HG02870 (cell line): Measurements from ENCODE around the gene SLC44A4.
A peak's percentile ranks its signal among the peaks of the same experiment; 100 is the strongest.
"Not testable (repeated sequence)": the region's sequence is repeated elsewhere in the genome, so short reads cannot be mapped to it uniquely, and the experiment has no call there.

Experiments
- ATAC-seq: cut with Tn5 transposase; IDR thresholded peaks from one replicate; pipeline ENCODE4 v1.9.1; 2021; ENCODE audit warnings: mild to moderate bottlenecking, moderate library complexity; ENCODE audit not compliant: unreplicated experiment

The SLC44A4 gene

GRCh38 chr6:31878726-31879125, at the start of gene SLC44A4:
Gene SLC44A4, minus strand, starts transcription at chr6:31878997. Its CDS starts 17 bp downstream, at chr6:31878980.
- no peak for ATAC-seq

GRCh38 chr6:31928672-31928939, 49.8 kb upstream of the SLC44A4 start:
- no peak for ATAC-seq

GRCh38 chr6:31927863-31928671, 49.3 kb upstream of the SLC44A4 start:
- ATAC-seq, result no peak

- no peak for ATAC-seq
These were observed 48.6 kb upstream of the SLC44A4 start, which contains the start of gene C2 for GRCh38 chr6:31927242-31927862. Gene C2, plus strand, starts transcription at chr6:31927717. Its CDS starts 36 bp downstream, at chr6:31927753.

- ATAC-seq, result no peak
These were observed 44.1 kb upstream of the SLC44A4 start for GRCh38 chr6:31922942-31923341.

- no peak for ATAC-seq
These were observed 42.0 kb upstream of the SLC44A4 start for GRCh38 chr6:31920811-31921210.

- ATAC-seq, result no peak
These were observed 41.0 kb upstream of the SLC44A4 start for GRCh38 chr6:31919624-31920303.

GRCh38 chr6:31918069-31918720, 39.4 kb upstream of the SLC44A4 start:
- ATAC-seq, result no peak

GRCh38 chr6:31915756-31916155, 37.0 kb upstream of the SLC44A4 start:
- ATAC-seq, result no peak

GRCh38 chr6:31915351-31915750, 36.6 kb upstream of the SLC44A4 start:
- ATAC-seq, result no peak

- no peak for ATAC-seq
These were observed 33.2 kb upstream of the SLC44A4 start for GRCh38 chr6:31911826-31912585.

- ATAC-seq, result not testable (repeated sequence)
These were observed 30.5 kb upstream of the SLC44A4 start for GRCh38 chr6:31909298-31909697.

- ATAC-seq, result peak; percentile 81
These were observed 30.0 kb upstream of the SLC44A4 start for GRCh38 chr6:31908791-31909190.

- not testable (repeated sequence) for ATAC-seq
These were observed 29.5 kb upstream of the SLC44A4 start for GRCh38 chr6:31908255-31908654.

- no peak for ATAC-seq
These were observed 28.5 kb upstream of the SLC44A4 start for GRCh38 chr6:31907158-31907813.

GRCh38 chr6:31906727-31907126, 27.9 kb upstream of the SLC44A4 start:
- not testable (repeated sequence) for ATAC-seq

GRCh38 chr6:31906122-31906521, 27.3 kb upstream of the SLC44A4 start:
- no peak for ATAC-seq

- no peak for ATAC-seq
These were observed 26.2 kb upstream of the SLC44A4 start for GRCh38 chr6:31905041-31905440.

- ATAC-seq, result no peak
These were observed 25.2 kb upstream of the SLC44A4 start for GRCh38 chr6:31903957-31904356.
